DMS114 treated with DMSO at 0.1 percent for 48 hours (cell line): ENCODE data around the gene GOLGA8A.
"Not testable (repeated sequence)": the region's sequence is repeated elsewhere in the genome, so short reads cannot be mapped to it uniquely, and the experiment has no call there.

Source experiments
- DNase-seq: peaks from one replicate; lab custom pipeline; 2025; ENCODE audit not compliant: unreplicated experiment; lab: John Stamatoyannopoulos, UW

GOLGA8A gene

DNA sequence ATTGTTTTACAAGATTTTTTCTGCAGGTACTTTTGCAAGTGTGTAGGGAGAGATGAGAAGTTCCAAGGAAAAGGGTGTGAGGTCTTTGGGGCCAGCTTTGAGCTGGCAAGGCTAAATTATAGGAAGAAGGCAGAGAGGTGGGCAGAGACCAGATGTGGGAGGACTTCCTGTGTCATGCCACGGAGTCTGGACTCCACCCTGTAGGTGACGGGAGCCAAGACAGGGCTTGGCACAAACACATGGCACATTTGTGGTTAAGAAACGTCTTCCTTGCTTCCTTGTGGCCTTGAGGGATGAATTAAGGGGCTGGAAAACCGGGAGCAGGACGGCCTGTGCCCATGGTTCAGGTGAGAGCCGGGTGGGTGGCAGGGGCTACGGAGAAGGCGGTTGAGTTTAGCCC lies 19.2 kb downstream of the GOLGA8A start:
- not testable (repeated sequence) for DNase-seq

DNA sequence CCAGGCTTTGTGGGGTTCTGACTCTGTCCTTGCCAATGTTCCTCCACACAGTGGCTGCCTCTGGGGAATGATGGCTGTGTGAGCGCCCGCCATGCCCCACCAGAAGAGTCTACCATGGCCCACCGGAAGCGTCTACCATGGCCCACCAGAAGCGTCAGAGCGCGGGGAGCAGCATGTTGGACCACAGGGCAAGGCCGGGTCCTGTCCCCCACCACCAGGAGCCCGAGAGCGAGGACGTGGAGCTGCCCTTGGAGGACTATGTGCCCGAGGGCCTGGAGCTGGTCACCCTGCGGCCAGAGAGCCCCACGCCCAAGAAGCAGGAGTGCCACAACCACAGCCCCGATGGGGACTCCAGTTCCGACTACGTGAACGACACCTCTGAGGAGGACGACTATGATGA lies 28.1 kb downstream of the GOLGA8A start:
- DNase-seq: not testable (repeated sequence)

DNA sequence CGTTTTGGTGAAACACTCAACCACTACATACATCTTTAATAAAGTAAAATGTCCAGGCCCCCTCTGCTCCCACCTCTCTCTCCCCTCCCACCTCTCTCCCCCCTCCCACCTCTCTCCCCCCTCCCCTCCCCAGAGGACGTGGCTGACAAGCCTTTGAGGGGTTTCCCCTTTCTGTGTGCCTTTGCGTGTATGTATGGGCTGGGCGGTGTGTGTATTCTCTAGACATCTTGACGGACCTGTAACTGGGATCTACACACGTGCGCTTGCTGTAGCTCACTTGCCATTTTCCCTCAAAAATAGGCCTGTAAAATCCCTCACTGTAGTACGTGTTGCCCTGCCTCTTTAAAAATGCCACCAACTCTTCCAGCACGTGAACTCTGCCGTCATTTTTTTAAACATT lies 28.6 kb downstream of the GOLGA8A start:
- DNase-seq: not testable (repeated sequence)

GRCh38 chr15:34403899-34404298 lies 33.7 kb downstream of the GOLGA8A start:
- DNase-seq: not testable (repeated sequence)

GRCh38 chr15:34403160-34403598 lies 34.4 kb downstream of the GOLGA8A start:
- DNase-seq: not testable (repeated sequence)

DNA sequence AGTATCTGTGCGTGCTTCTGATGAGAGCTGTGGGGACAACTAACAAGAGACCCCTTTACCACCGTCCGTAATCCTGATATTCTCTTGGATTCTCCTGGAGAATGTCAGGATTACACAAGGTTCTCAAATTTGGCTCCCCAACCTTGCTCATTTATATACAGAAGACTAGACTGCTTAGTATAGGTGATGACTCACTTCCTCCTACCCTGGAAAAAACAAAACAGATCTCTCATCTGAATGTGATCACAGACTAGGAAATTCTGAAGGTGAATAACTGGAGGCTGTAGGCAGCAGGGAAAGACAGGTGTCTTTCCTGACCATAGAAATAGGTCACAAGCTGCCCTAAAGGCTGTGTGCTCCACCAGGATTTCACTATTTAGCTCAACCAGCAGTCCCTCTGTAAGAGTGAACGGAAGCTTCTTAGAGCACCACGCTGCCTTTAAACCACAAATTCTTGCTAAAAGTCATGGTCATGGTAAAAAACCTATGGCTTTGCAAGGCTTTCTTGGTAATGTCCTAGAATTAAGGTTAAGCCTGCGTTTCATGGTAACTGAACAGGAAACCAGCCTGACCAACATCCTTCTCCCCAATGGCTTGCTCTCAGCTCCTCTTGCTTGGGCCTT lies 39.9 kb downstream of the GOLGA8A start:
- DNase-seq: not testable (repeated sequence)

DNA sequence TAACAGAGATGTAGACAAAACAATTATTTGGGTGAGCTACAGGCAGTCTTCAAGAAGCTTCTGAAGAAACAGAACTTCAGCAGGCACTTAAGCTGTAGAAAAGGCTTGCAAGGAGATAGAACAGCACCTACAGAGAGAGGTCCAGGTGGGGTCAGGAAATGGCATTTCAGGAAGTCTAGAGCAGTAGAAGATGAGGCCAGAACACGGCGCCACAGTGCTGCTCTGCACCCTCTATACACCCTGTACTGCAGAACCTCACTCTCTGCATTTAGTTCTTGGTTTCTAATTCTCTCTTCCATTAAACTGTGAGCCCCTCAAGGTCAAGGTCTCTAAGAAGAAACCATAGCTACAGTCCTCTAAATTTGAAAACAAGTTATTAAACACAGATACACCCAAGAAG lies 44.6 kb downstream of the GOLGA8A start:
- DNase-seq: not testable (repeated sequence)

- DNase-seq: not testable (repeated sequence)
Measured at GRCh38 chr15:34389594-34390086, 48.0 kb downstream of the GOLGA8A start.
